H1 (cell line): ENCODE results near the gene ETS1. TPM values are rescaled to one million over a fixed set of nuclear protein-coding genes. Genes with fewer than 3 reads are reported as not detected.

Experiments used
- CTCF ChIA-PET: fragments of 300-600 bp; sonication (Branson Sonifier 250); formaldehyde crosslinking; loops from one replicate; lab custom pipeline; 2021; ENCODE audit not compliant: partially characterized antibody; lab: Charles Lee
- POLR2A ChIA-PET: fragments of 300-600 bp; sonication (Branson Sonifier 250); formaldehyde crosslinking; loops from one replicate; lab custom pipeline; 2021; ENCODE audit warnings: inconsistent platforms; ENCODE audit not compliant: partially characterized antibody; lab: Charles Lee
- DNase-seq, 2 experiments: peaks; one replicate each; pipeline versions ENCODE4 v3.0.0 to v3.0.0-alpha.2; 2010 to 2022; ENCODE audit warnings: low spot score in 2 of 2, low read depth in 1 of 2, mixed read lengths in 1 of 2
- FAIRE-seq: peaks from 2 replicates; lab custom pipeline; 2011; peaks lifted over from hg19 to GRCh38; lab: Jason Lieb, UNC
- H2AFZ ChIP-seq: 2 replicates; pipeline ENCODE4 v1.8.1; 2012; ENCODE audit warnings: low read length, inconsistent platforms
- H2AK5ac ChIP-seq: 2 replicates; pipeline ENCODE4 v1.6.1; 2013; ENCODE audit warnings: low read depth, low read length
- H2BK120ac ChIP-seq: replicated peaks from 2 replicates; pipeline ENCODE3; 2013; ENCODE audit warnings: low read depth, low read length, inconsistent platforms
- H2BK12ac ChIP-seq: 2 replicates; pipeline ENCODE4 v1.6.1; 2013; ENCODE audit warnings: low read depth, low read length
- H2BK15ac ChIP-seq: 2 replicates; pipeline ENCODE4 v1.6.1; 2013; ENCODE audit warnings: low read length
- H2BK20ac ChIP-seq: 2 replicates; pipeline ENCODE4 v1.6.1; 2013; ENCODE audit warnings: low read length
- H2BK5ac ChIP-seq: 2 replicates; pipeline ENCODE4 v1.6.1; 2013; ENCODE audit warnings: low read depth, low read length
- H3K14ac ChIP-seq: 2 replicates; pipeline ENCODE4 v1.6.1; 2013; ENCODE audit warnings: inconsistent platforms; ENCODE audit not compliant: insufficient read length
- H3K18ac ChIP-seq: 2 replicates; pipeline ENCODE4 v1.6.1; 2013; ENCODE audit warnings: low read length; ENCODE audit errors: extremely low read depth
- H3K23ac ChIP-seq: 2 replicates; pipeline ENCODE4 v1.6.1; 2013; ENCODE audit warnings: inconsistent platforms; ENCODE audit not compliant: insufficient read length
- H3K23me2 ChIP-seq: 2 replicates; pipeline ENCODE4 v1.6.1; 2013; ENCODE audit warnings: low read depth, low read length
- H3K27ac ChIP-seq: 2 replicates; pipeline ENCODE4 v1.6.1; 2011; ENCODE audit warnings: low read depth, low read length, inconsistent platforms
- H3K27me3 ChIP-seq, 4 experiments: replicated peaks in 1 of 4; 1 replicate in 1 of 4; 2 replicates in 3 of 4; pipeline versions ENCODE4 v1.6.1 to v1.8.1; 2011 to 2013; ENCODE audit warnings: low read length in 3 of 4, mild to moderate bottlenecking in 3 of 4, inconsistent platforms in 2 of 4, mixed read lengths in 2 of 4, moderate library complexity in 1 of 4; ENCODE audit not compliant: control insufficient read depth in 3 of 4, insufficient read depth in 3 of 4; ENCODE audit errors: extremely low read depth in 1 of 4
- H3K36me3 ChIP-seq, 4 experiments: 2 replicates each; pipeline versions ENCODE4 v1.6.1 to v1.8.1; 2011 to 2013; ENCODE audit warnings: mild to moderate bottlenecking in 4 of 4, low read length in 3 of 4, moderate library complexity in 2 of 4, control low read depth in 1 of 4, inconsistent platforms in 1 of 4; ENCODE audit not compliant: insufficient read depth in 4 of 4, control insufficient read depth in 2 of 4
- H3K4ac ChIP-seq: replicated peaks from 2 replicates; pipeline ENCODE3; 2013; ENCODE audit warnings: low read length, low read depth, mixed read lengths, inconsistent platforms; ENCODE audit not compliant: insufficient read length
- H3K4me1 ChIP-seq, 4 experiments: replicated peaks in 1 of 4; 1 replicate in 1 of 4; 2 replicates in 3 of 4; pipeline versions ENCODE4 v1.6.1 to v1.8.1; 2011 to 2013; ENCODE audit warnings: low read length in 3 of 4, inconsistent platforms in 2 of 4, mixed read lengths in 1 of 4; ENCODE audit not compliant: insufficient read depth in 4 of 4, control insufficient read depth in 3 of 4
- H3K4me2 ChIP-seq, 2 experiments: 2 replicates each; pipeline versions ENCODE4 v1.6.1 to v1.8.1; 2011 to 2013; ENCODE audit warnings: low read depth in 2 of 2, low read length in 2 of 2, control low read depth in 1 of 2, inconsistent platforms in 1 of 2, mild to moderate bottlenecking in 1 of 2; ENCODE audit not compliant: insufficient read depth in 1 of 2
- H3K4me3 ChIP-seq, 4 experiments: fragments of 200-600, 300-600 bp in 1 of 4; sonication (generic), shearing (Covaris generic), sonication (Bioruptor Twin) in 1 of 4; 2 replicates each; pipeline versions ENCODE4 v1.5.1 to v1.8.1; 2011 to 2016; ENCODE audit warnings: low read length in 4 of 4, low read depth in 3 of 4, control low read depth in 2 of 4, inconsistent platforms in 2 of 4, mild to moderate bottlenecking in 2 of 4, mixed read lengths in 1 of 4, moderate library complexity in 1 of 4; ENCODE audit not compliant: insufficient read depth in 2 of 4; ENCODE audit errors: extremely low read depth in 1 of 4
- H3K56ac ChIP-seq: replicated peaks from 2 replicates; pipeline ENCODE3; 2013; ENCODE audit warnings: low read depth, mild to moderate bottlenecking, mixed read lengths, low read length, inconsistent platforms; ENCODE audit not compliant: insufficient read length
- H3K79me1 ChIP-seq: 2 replicates; pipeline ENCODE4 v1.6.1; 2013; ENCODE audit warnings: low read depth, low read length, control low read depth
- H3K79me2 ChIP-seq, 2 experiments: 2 replicates each; pipeline versions ENCODE4 v1.6.1 to v1.8.1; 2012 to 2013; ENCODE audit warnings: low read length in 2 of 2, mild to moderate bottlenecking in 2 of 2, inconsistent platforms in 1 of 2; ENCODE audit not compliant: insufficient read depth in 2 of 2, control insufficient read depth in 1 of 2
- H3K9ac ChIP-seq, 4 experiments: replicated peaks in 1 of 4; 1 replicate in 1 of 4; 2 replicates in 3 of 4; pipeline versions ENCODE4 v1.6.1 to v1.8.1; 2011 to 2013; ENCODE audit warnings: low read depth in 3 of 4, low read length in 3 of 4, control low read depth in 2 of 4, mild to moderate bottlenecking in 2 of 4, moderate library complexity in 2 of 4, inconsistent platforms in 1 of 4; ENCODE audit errors: extremely low read depth in 1 of 4
- H3K9me3 ChIP-seq, 2 experiments: 2 replicates each; pipeline versions ENCODE4 v1.6.1 to v1.8.1; 2012 to 2013; ENCODE audit warnings: mild to moderate bottlenecking in 2 of 2, moderate library complexity in 2 of 2, control low read depth in 1 of 2, inconsistent platforms in 1 of 2, low read depth in 1 of 2, low read length in 1 of 2, mixed read lengths in 1 of 2; ENCODE audit not compliant: insufficient read depth in 2 of 2
- H4K20me1 ChIP-seq, 2 experiments: replicated peaks in 1 of 2; 2 replicates each; pipeline versions ENCODE3 to v1.8.1; 2011 to 2013; ENCODE audit warnings: inconsistent platforms in 2 of 2, low read length in 2 of 2, mild to moderate bottlenecking in 1 of 2; ENCODE audit not compliant: insufficient read depth in 2 of 2, control insufficient read depth in 1 of 2
- H4K5ac ChIP-seq: 2 replicates; pipeline ENCODE4 v1.6.1; 2013; ENCODE audit warnings: low read length, low read depth, mixed read lengths, inconsistent platforms; ENCODE audit not compliant: insufficient read length
- H4K8ac ChIP-seq: 2 replicates; pipeline ENCODE4 v1.8.0; 2013; ENCODE audit warnings: mild to moderate bottlenecking, moderate library complexity, low read length, inconsistent platforms; ENCODE audit not compliant: insufficient read depth; ENCODE audit errors: extremely low read depth
- H4K91ac ChIP-seq: replicated peaks from 2 replicates; pipeline ENCODE3; 2013; ENCODE audit warnings: low read length, mixed read lengths, inconsistent platforms; ENCODE audit not compliant: insufficient read length
- CHD1 ChIP-seq: IDR thresholded peaks from 2 replicates; pipeline ENCODE4 v1.6.1; 2012; ENCODE audit warnings: low read depth, low read length, improper control_type of control experiment
- CTCF ChIP-seq, 3 experiments: IDR thresholded peaks; 1 replicate in 2 of 3; 2 replicates in 1 of 3; pipeline versions ENCODE4 v1.5.1 to v1.6.1; 2011; ENCODE audit warnings: low read length in 3 of 3, mild to moderate bottlenecking in 3 of 3, inconsistent platforms in 2 of 3, low read depth in 1 of 3, moderate library complexity in 1 of 3; ENCODE audit not compliant: insufficient read depth in 1 of 3; ENCODE audit errors: control extremely low read depth in 1 of 3
- FOSL1 ChIP-seq: IDR thresholded peaks from 2 replicates; pipeline ENCODE4 v1.6.1; 2011; ENCODE audit warnings: mild to moderate bottlenecking, low read depth, low read length, moderate library complexity; ENCODE audit not compliant: insufficient read depth
- RAD21 ChIP-seq, 2 experiments: IDR thresholded peaks in 1 of 2; conservative IDR thresholded peaks in 1 of 2; 2 replicates each; pipeline ENCODE4 v1.6.1; 2011; ENCODE audit warnings: low read depth in 2 of 2, low read length in 2 of 2, improper control_type of control experiment in 1 of 2, inconsistent platforms in 1 of 2, mild to moderate bottlenecking in 1 of 2, moderate library complexity in 1 of 2
- TAF1 ChIP-seq: IDR thresholded peaks from 2 replicates; pipeline ENCODE4 v1.6.1; 2011; ENCODE audit warnings: mild to moderate bottlenecking, low read depth, low read length
- ZNF274 ChIP-seq: IDR thresholded peaks from 2 replicates; pipeline ENCODE4 v1.7.0; 2012; ENCODE audit warnings: low read length, borderline replicate concordance; ENCODE audit errors: extremely low read depth
- WGBS, 2 experiments: shearing (Covaris generic) in 1 of 2; methylation state at CpG; one replicate each; pipeline versions ENCODE4 v1.1.6 to v1.1.7; 2013 to 2015; ENCODE audit warnings: low lambda C conversion rate in 2 of 2, mixed read lengths in 2 of 2, inconsistent platforms in 1 of 2, low coverage in 1 of 2, missing lambda C conversion rate in 1 of 2; ENCODE audit not compliant: insufficient replicate concordance in 2 of 2, insufficient coverage in 1 of 2, insufficient read length in 1 of 2; ENCODE audit errors: extremely low coverage in 1 of 2, missing lambda C conversion rate in 1 of 2; 5-methylcytosine and 5-hydroxymethylcytosine counted together
- polyA plus RNA-seq, 7 experiments: library from polyadenylated mRNA; depleted of rRNA in 3 of 7; stranded (reverse) in 5 of 7; unstranded in 2 of 7; fragments of >200 nt in 5 of 7; fragments of 200-250 nt in 2 of 7; gene quantifications; 1 replicate in 5 of 7; 2 replicates in 1 of 7; 4 replicates in 1 of 7; pipeline versions ENCODE4 v1.2.1 to v1.2.3, GENCODE V29; 2011 to 2013; ENCODE audit warnings: missing spikeins in 2 of 7, mixed read lengths in 2 of 7
- total RNA-seq: library from RNA; stranded (reverse); fragmentation: NEBNext Ultra II Directional; extraction: Animal tissue kit (Norgen Biotek cat#: 25700); gene quantifications from 2 replicates; pipeline ENCODE4 v1.2.1, GENCODE V29; 2021

Gene ETS1
- total and polyA plus RNA-seq, 2 of the 8 experiments (the other 6 are each of a cell fraction or from before 2014, with no cell fraction given): 10.0 to 35.3 TPM

- no peak overlapping the region for H2BK20ac ChIP-seq
- H3K27ac ChIP-seq: no peak overlapping the region
- no peaks in the 10 kb centered on the region for H3K79me2 ChIP-seq
- no peak overlapping the region for H3K56ac ChIP-seq
- H4K5ac ChIP-seq: no peak overlapping the region
- H3K4ac ChIP-seq: no peak overlapping the region
- no peaks in the 10 kb centered on the region for H3K23me2 ChIP-seq
- H3K9me3 ChIP-seq: no peaks in the 10 kb centered on the region
- no peak overlapping the region for H2AFZ ChIP-seq
- peak; percentile 50 to 89 for DNase-seq
- H3K23ac ChIP-seq: no peak overlapping the region
- FAIRE-seq: peak; percentile 98
- 57% methylated on average over 12 of the region's 12 CpGs; no CpG with 5 or more reads in 1 of the 2 experiments for WGBS, 2 experiments
- H4K8ac ChIP-seq: no peak overlapping the region
- no peak overlapping the region for H2BK5ac ChIP-seq
- ChIA-PET CTCF (interaction anchor here (0.6 to 17.6 kb wide), 90 partner anchors 8 to 696 kb away, joined by 3 to 319 read pairs (median 4); no protein-coding TSS in a partner anchor), POLR2A (interaction anchor here (1.2 kb wide), 1 partner anchor 43 kb away, joined by 3 read pairs; the partner anchor contains the start of gene ETS1)
- TF ChIP-seq TAF1 (no peak), RAD21 (IDR thresholded peaks at IDR 0.05 in 1 of 2, conservative IDR thresholded peaks at IDR 0.05 in 1 of 2; ENCODE audit: low read depth in 2 of 2, low read length in 2 of 2) (peak; percentile 94 to 97), ZNF274 (no peak), FOSL1 (no peak), CTCF (IDR thresholded peaks at IDR 0.05; ENCODE audit: control extremely low read depth in 1 of 3, insufficient read depth in 1 of 3, low read depth in 1 of 3, low read length in 3 of 3) (peak; percentile 62 to 88 (median 84)), CHD1 (no peak)
- no peak overlapping the region for H2AK5ac ChIP-seq
- peaks cover 0 to 2% (median 1%) of the 10 kb centered on the region in 4 experiments; a peak in 1 of 7 replicates for H3K4me1 ChIP-seq
- no peak overlapping the region for H3K18ac ChIP-seq
- no peak overlapping the region; the same call in 1 of the 2 replicates for H2BK15ac ChIP-seq
- no peaks in the 10 kb centered on the region for H3K79me1 ChIP-seq
- no peak overlapping the region for H2BK12ac ChIP-seq
- no peak overlapping the region for H4K91ac ChIP-seq
- no peak overlapping the region for H2BK120ac ChIP-seq
- no peaks in the 10 kb centered on the region for H3K27me3 ChIP-seq
- H3K4me3 ChIP-seq: no peak overlapping the region
- H4K20me1 ChIP-seq: no peaks in the 10 kb centered on the region
- no peak overlapping the region for H3K4me2 ChIP-seq
- no peaks in the 10 kb centered on the region for H3K36me3 ChIP-seq
- H3K9ac ChIP-seq: no peak overlapping the region
- H3K14ac ChIP-seq: no peak overlapping the region
Measured at GRCh38 chr11:128630367-128631230, 43.2 kb upstream of the ETS1 start.
